Endothelial cell of umbilical vein (primary cell): ENCODE results near the gene PRKCD. TPM values are rescaled to one million over a fixed set of nuclear protein-coding genes. Genes with fewer than 3 reads are reported as not detected.

Experiments used
- BruUV-seq: library from RNA; stranded (reverse); fragments of 400-500 nt; replicated peaks from 2 replicates; lab custom pipeline; 2021; lab: Mats Ljungman, UMichigan
- CTCF ChIA-PET: fragments of 300-600, 350-600 bp; sonication (Branson Sonifier 250); formaldehyde crosslinking; loops from one replicate; lab custom pipeline; 2021; ENCODE audit warnings: antibody characterized with exemption, inconsistent platforms; lab: Charles Lee
- POLR2A ChIA-PET: fragments of 300-600, 350-600 bp; sonication (Branson Sonifier 250); formaldehyde crosslinking; loops from one replicate; lab custom pipeline; 2021; ENCODE audit warnings: antibody characterized with exemption, inconsistent platforms; lab: Charles Lee
- DNase-seq: peaks from one replicate; pipeline ENCODE4 v3.0.0-alpha.2; 2011; ENCODE audit warnings: low read depth, low spot score
- FAIRE-seq: peaks from 2 replicates; lab custom pipeline; 2011; peaks lifted over from hg19 to GRCh38; lab: Jason Lieb, UNC
- H2AFZ ChIP-seq: 2 replicates; pipeline ENCODE4 v1.6.0; 2012; ENCODE audit warnings: low read depth, low read length, control low read depth, inconsistent platforms
- H3K27ac ChIP-seq: 2 replicates; pipeline ENCODE4 v1.5.1; 2011; ENCODE audit warnings: low read depth, mild to moderate bottlenecking, control low read depth, low read length, moderate library complexity; ENCODE audit not compliant: insufficient read depth
- H3K27me3 ChIP-seq, 2 experiments: 2 replicates each; pipeline versions ENCODE4 v1.6.0 to v1.6.1; 2011; ENCODE audit warnings: low read length in 2 of 2, mixed read lengths in 1 of 2; ENCODE audit not compliant: control insufficient read depth in 2 of 2, insufficient read depth in 2 of 2
- H3K36me3 ChIP-seq, 2 experiments: 2 replicates in 1 of 2; 3 replicates in 1 of 2; pipeline ENCODE4 v1.5.1; 2011; ENCODE audit warnings: low read length in 2 of 2, mild to moderate bottlenecking in 1 of 2, moderate library complexity in 1 of 2; ENCODE audit not compliant: control insufficient read depth in 2 of 2, insufficient read depth in 2 of 2; ENCODE audit errors: extremely low read depth in 1 of 2
- H3K4me1 ChIP-seq: 3 replicates; pipeline ENCODE4 v1.5.1; 2011; ENCODE audit warnings: mild to moderate bottlenecking, low read length; ENCODE audit not compliant: control insufficient read depth, insufficient read depth; ENCODE audit errors: extremely low read depth
- H3K4me2 ChIP-seq: 2 replicates; pipeline ENCODE4 v1.6.1; 2011; ENCODE audit warnings: low read length, control low read depth, mixed read lengths; ENCODE audit not compliant: insufficient read depth
- H3K4me3 ChIP-seq, 3 experiments: fragments of 200-600 bp in 1 of 3; sonication (generic), shearing (Covaris generic) in 1 of 3; replicated peaks in 1 of 3; 2 replicates each; pipeline ENCODE4 v1.5.1; 2011 to 2016; ENCODE audit warnings: control low read depth in 3 of 3, low read length in 3 of 3, mild to moderate bottlenecking in 2 of 3, inconsistent platforms in 1 of 3, low read depth in 1 of 3, moderate library complexity in 1 of 3; ENCODE audit not compliant: insufficient read depth in 1 of 3
- H3K79me2 ChIP-seq: 2 replicates; pipeline ENCODE4 v1.6.0; 2012; ENCODE audit warnings: low read length, inconsistent platforms; ENCODE audit not compliant: control insufficient read depth, insufficient read depth
- H3K9ac ChIP-seq: replicated peaks from 2 replicates; pipeline ENCODE3; 2011; ENCODE audit warnings: low read length, control low read depth; ENCODE audit not compliant: insufficient read depth; ENCODE audit errors: extremely low read depth
- H3K9me1 ChIP-seq: replicated peaks from 3 replicates; pipeline ENCODE4 v1.6.0; 2011; ENCODE audit warnings: mild to moderate bottlenecking, low read length; ENCODE audit not compliant: control insufficient read depth, insufficient read depth; ENCODE audit errors: extremely low read depth
- H3K9me3 ChIP-seq: replicated peaks from 2 replicates; pipeline ENCODE4 v1.5.1; 2012; ENCODE audit warnings: low read length, inconsistent platforms; ENCODE audit not compliant: control insufficient read depth, insufficient read depth
- H4K20me1 ChIP-seq: replicated peaks from 2 replicates; pipeline ENCODE3; 2011; ENCODE audit warnings: mild to moderate bottlenecking, low read length; ENCODE audit not compliant: control insufficient read depth, insufficient read depth; ENCODE audit errors: extremely low read depth
- EZH2 ChIP-seq: IDR thresholded peaks from 2 replicates; pipeline ENCODE4 v1.6.1; 2012; ENCODE audit warnings: borderline replicate concordance, low read depth, mild to moderate bottlenecking, moderate library complexity, low read length, inconsistent platforms; ENCODE audit not compliant: severe bottlenecking
- FOS ChIP-seq: IDR thresholded peaks from 2 replicates; pipeline ENCODE4 v1.6.1; 2011; ENCODE audit warnings: mild to moderate bottlenecking, low read length, moderate library complexity, borderline replicate concordance; ENCODE audit not compliant: insufficient read depth
- GATA2 ChIP-seq: IDR thresholded peaks from 2 replicates; pipeline ENCODE4 v1.7.0; 2011; ENCODE audit warnings: low read depth, mild to moderate bottlenecking, moderate library complexity, mixed read lengths, low read length; ENCODE audit not compliant: insufficient read length, insufficient read depth
- JUN ChIP-seq: IDR thresholded peaks from 2 replicates; pipeline ENCODE4 v1.6.1; 2011; ENCODE audit warnings: borderline replicate concordance, low read depth; ENCODE audit not compliant: insufficient read length, insufficient read depth
- MYC ChIP-seq: IDR thresholded peaks from one replicate; pipeline ENCODE4 v1.6.1; 2011; ENCODE audit warnings: mild to moderate bottlenecking, low read depth, low read length
- POLR2A ChIP-seq: IDR thresholded peaks from 2 replicates; pipeline ENCODE4 v1.6.1; 2012; ENCODE audit warnings: low read depth, mild to moderate bottlenecking, control low read depth, low read length
- POLR2AphosphoS5 ChIP-seq: IDR thresholded peaks from 2 replicates; pipeline ENCODE4 v1.6.1; 2012; ENCODE audit warnings: low read depth, mild to moderate bottlenecking, control low read depth, low read length, moderate library complexity; ENCODE audit not compliant: insufficient read depth
- dilution Hi-C: fragments of 300-500 bp; cut with MboI; formaldehyde crosslinking; loops from one replicate; pipeline ENCODE4 v1.15.0; 2019; ENCODE audit warnings: low sequenced_read_pairs; ENCODE audit not compliant: extremely low pct_ligation_motif_present
- intact Hi-C: fragments of 100-400 bp; cut with micrococcal nuclease; formaldehyde crosslinking; loops from one replicate; pipeline ENCODE4 v1.10.0; 2022
- polyA plus RNA-seq, 4 experiments: library from polyadenylated mRNA; depleted of rRNA in 3 of 4; stranded (reverse) in 3 of 4; unstranded in 1 of 4; fragments of >200 nt; gene quantifications; 2 replicates each; pipeline versions ENCODE4 v1.2.1 to v1.2.3, GENCODE V29; 2011 to 2012; ENCODE audit warnings: missing spikeins in 1 of 4
- total RNA-seq: library from RNA; stranded (reverse); gene quantifications from 2 replicates; pipeline ENCODE4 v1.2.3, GENCODE V29; 2021
- TF ChIP-seq, protein P1 (sequence below): IDR thresholded peaks from 2 replicates; pipeline ENCODE4 v1.6.1; 2011; ENCODE audit not compliant: insufficient read depth, insufficient read length
- TF ChIP-seq, protein P2 (sequence below), 2 donors: IDR thresholded peaks; 1 replicate in 1 of 2; 2 replicates in 1 of 2; pipeline ENCODE4 v1.5.1; 2011; ENCODE audit warnings: low read length in 2 of 2, mild to moderate bottlenecking in 2 of 2, moderate library complexity in 2 of 2, control low read depth in 1 of 2, inconsistent platforms in 1 of 2, low read depth in 1 of 2; ENCODE audit not compliant: insufficient read depth in 1 of 2; ENCODE audit errors: extremely low read depth in 1 of 2

PRKCD gene
- total and polyA plus RNA-seq, 2 donors (not counting 3 experiments of a cell fraction or from before 2014, with no cell fraction given), result 15.5 to 19.0 TPM

DNA sequence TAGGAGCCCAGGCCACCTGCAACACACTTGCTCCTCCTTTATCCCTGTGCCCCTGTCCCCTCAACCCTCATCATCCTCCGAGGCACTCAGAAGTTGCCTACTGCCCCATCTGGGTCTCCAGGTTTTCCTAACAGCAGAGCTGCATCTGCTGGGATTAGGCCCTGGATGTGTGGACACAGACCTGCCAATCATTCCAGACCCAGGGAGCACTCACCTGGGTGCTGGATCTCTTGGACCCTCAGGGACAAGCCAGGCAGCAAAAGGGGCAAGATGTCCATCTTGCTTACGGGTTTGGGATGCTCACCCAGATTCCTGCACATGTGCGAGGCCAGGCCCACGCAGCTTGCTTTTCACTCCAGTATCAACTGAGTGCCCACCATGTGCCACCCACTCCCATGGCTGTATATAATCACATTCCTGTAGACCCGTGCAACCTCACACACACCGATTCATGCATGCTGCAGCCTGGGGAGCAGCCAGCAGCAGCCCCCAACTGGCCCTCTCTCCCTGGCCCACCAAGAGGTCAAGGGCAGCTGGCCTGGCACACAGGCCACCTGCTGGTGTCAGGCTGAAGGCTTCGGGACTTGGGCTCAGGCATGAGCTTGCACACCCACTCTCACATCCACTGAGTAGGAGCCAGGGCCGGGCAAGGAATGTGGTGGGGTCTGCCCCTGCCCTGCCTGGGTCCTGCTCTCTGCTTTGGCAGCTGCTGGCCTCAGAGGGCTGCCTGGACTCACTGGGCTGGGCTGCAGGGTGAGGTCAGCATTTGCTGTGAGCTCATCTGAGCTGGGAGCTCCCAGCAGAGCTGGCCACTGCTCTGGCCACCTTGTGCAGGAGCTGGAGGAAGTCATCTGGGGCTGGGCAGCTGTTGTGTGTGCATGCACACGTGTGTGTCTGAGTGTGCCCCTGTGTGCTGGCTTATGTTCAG, 14.9 kb downstream of the PRKCD start:
- Histone ChIP-seq H3K4me2 (no peak overlapping the region), H3K36me3 (peaks cover 2 to 11% of the 10 kb centered on the region in 2 experiments), H2AFZ (no peak overlapping the region), H3K4me3 (no peak overlapping the region), H3K9ac (no peak overlapping the region), H3K27me3 (no peaks in the 10 kb centered on the region), H3K9me3 (no peaks in the 10 kb centered on the region), H3K79me2 (no peaks in the 10 kb centered on the region), H3K9me1 (no peaks in the 10 kb centered on the region), H4K20me1 (no peaks in the 10 kb centered on the region), H3K27ac (no peak overlapping the region), H3K4me1 (peaks cover 3% of the 10 kb centered on the region)
- no peak for DNase-seq
- intact Hi-C loops (no loop called here), dilution Hi-C loops (no loop called here)
- no peak for FAIRE-seq
- TF ChIP-seq, protein P1, sequence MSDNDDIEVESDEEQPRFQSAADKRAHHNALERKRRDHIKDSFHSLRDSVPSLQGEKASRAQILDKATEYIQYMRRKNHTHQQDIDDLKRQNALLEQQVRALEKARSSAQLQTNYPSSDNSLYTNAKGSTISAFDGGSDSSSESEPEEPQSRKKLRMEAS, result no peak
- TF ChIP-seq POLR2AphosphoS5 (no peak), JUN (no peak), MYC (no peak), FOS (no peak), POLR2A (no peak), GATA2 (no peak), EZH2 (no peak)
- TF ChIP-seq, protein P2, sequence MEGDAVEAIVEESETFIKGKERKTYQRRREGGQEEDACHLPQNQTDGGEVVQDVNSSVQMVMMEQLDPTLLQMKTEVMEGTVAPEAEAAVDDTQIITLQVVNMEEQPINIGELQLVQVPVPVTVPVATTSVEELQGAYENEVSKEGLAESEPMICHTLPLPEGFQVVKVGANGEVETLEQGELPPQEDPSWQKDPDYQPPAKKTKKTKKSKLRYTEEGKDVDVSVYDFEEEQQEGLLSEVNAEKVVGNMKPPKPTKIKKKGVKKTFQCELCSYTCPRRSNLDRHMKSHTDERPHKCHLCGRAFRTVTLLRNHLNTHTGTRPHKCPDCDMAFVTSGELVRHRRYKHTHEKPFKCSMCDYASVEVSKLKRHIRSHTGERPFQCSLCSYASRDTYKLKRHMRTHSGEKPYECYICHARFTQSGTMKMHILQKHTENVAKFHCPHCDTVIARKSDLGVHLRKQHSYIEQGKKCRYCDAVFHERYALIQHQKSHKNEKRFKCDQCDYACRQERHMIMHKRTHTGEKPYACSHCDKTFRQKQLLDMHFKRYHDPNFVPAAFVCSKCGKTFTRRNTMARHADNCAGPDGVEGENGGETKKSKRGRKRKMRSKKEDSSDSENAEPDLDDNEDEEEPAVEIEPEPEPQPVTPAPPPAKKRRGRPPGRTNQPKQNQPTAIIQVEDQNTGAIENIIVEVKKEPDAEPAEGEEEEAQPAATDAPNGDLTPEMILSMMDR (IDR thresholded peaks at IDR 0.05; ENCODE audit: extremely low read depth in 1 of 2, insufficient read depth in 1 of 2, low read depth in 1 of 2, low read length in 2 of 2), result no peak
- ChIA-PET CTCF (interaction anchor here (1.2 to 1.4 kb wide), 3 partner anchors 21 to 62 kb away, joined by 3 to 6 read pairs (median 3); no protein-coding TSS in a partner anchor), POLR2A (no interaction called here)
- BruUV-seq, result no TSS peak
